Kidney epithelial cell (primary cell): ENCODE results near the gene TOPAZ1. TPM values are rescaled to one million over a fixed set of nuclear protein-coding genes. Genes with fewer than 3 reads are reported as not detected.

ENCODE experiments used
- DNase-seq: peaks from one replicate; pipeline ENCODE4 v3.0.0-alpha.2; 2010; ENCODE audit warnings: low read depth
- H3K27me3 ChIP-seq: 2 replicates; pipeline ENCODE4 v1.6.0; 2011; ENCODE audit warnings: low read length; ENCODE audit not compliant: control insufficient read depth, insufficient read depth
- H3K36me3 ChIP-seq: 2 replicates; pipeline ENCODE4 v1.5.1; 2011; ENCODE audit warnings: low read length; ENCODE audit not compliant: control insufficient read depth, insufficient read depth
- H3K4me3 ChIP-seq: 2 replicates; pipeline ENCODE4 v1.5.1; 2011; ENCODE audit warnings: low read depth, mild to moderate bottlenecking, control low read depth, low read length
- CTCF ChIP-seq: IDR thresholded peaks from 2 replicates; pipeline ENCODE4 v1.5.1; 2011; ENCODE audit warnings: mild to moderate bottlenecking, moderate library complexity, low read length, control low read depth, inconsistent platforms; ENCODE audit not compliant: insufficient read depth, poor library complexity, severe bottlenecking
- total RNA-seq: library from RNA; depleted of rRNA; stranded (reverse); fragments of >200 nt; gene quantifications from 2 replicates; pipeline ENCODE4 v1.2.3, GENCODE V29; 2015

Gene TOPAZ1
- total RNA-seq, 1 donor from 2014 or later, result not detected

- Histone ChIP-seq H3K36me3 (no peaks in the 10 kb centered on the region), H3K27me3 (no peaks in the 10 kb centered on the region), H3K4me3 (no peak overlapping the region)
- no peak for DNase-seq
- no peak for TF ChIP-seq CTCF
Observed at GRCh38 chr3:44252332-44252959, 10.8 kb downstream of the TOPAZ1 start.

GRCh38 chr3:44259404-44259803, 17.7 kb downstream of the TOPAZ1 start:
- Histone ChIP-seq H3K27me3 (no peaks in the 10 kb centered on the region), H3K4me3 (no peak overlapping the region), H3K36me3 (no peaks in the 10 kb centered on the region)
- no peak for DNase-seq
- TF ChIP-seq CTCF, result no peak

- Histone ChIP-seq H3K36me3 (no peaks in the 10 kb centered on the region), H3K4me3 (no peak overlapping the region), H3K27me3 (no peaks in the 10 kb centered on the region)
- TF ChIP-seq CTCF, result no peak
- DNase-seq, result no peak
Observed at GRCh38 chr3:44264146-44264545, 22.5 kb downstream of the TOPAZ1 start.

GRCh38 chr3:44265815-44266214, 24.1 kb downstream of the TOPAZ1 start:
- TF ChIP-seq CTCF, result no peak
- DNase-seq, result no peak
- Histone ChIP-seq H3K27me3 (no peaks in the 10 kb centered on the region), H3K4me3 (no peak overlapping the region), H3K36me3 (no peaks in the 10 kb centered on the region)

GRCh38 chr3:44272191-44272590, 30.5 kb downstream of the TOPAZ1 start:
- Histone ChIP-seq H3K4me3 (no peak overlapping the region), H3K27me3 (no peaks in the 10 kb centered on the region), H3K36me3 (no peaks in the 10 kb centered on the region)
- DNase-seq, result no peak
- no peak for TF ChIP-seq CTCF

GRCh38 chr3:44277925-44278324, 36.2 kb downstream of the TOPAZ1 start:
- no peaks in the 10 kb centered on the region for H3K36me3 ChIP-seq
- no peaks in the 10 kb centered on the region for H3K27me3 ChIP-seq
- no peak for TF ChIP-seq CTCF
- no peak for DNase-seq
- H3K4me3 ChIP-seq, result no peak overlapping the region
